Endothelial cell of umbilical vein (primary cell): Measurements from ENCODE around the gene UBE2C.

Source experiments
- EZH2 ChIP-seq: IDR thresholded peaks from 2 replicates; pipeline ENCODE4 v1.6.1; 2012; ENCODE audit warnings: borderline replicate concordance, low read depth, mild to moderate bottlenecking, moderate library complexity, low read length, inconsistent platforms; ENCODE audit not compliant: severe bottlenecking
- FOS ChIP-seq: IDR thresholded peaks from 2 replicates; pipeline ENCODE4 v1.6.1; 2011; ENCODE audit warnings: mild to moderate bottlenecking, low read length, moderate library complexity, borderline replicate concordance; ENCODE audit not compliant: insufficient read depth
- GATA2 ChIP-seq: IDR thresholded peaks from 2 replicates; pipeline ENCODE4 v1.7.0; 2011; ENCODE audit warnings: low read depth, mild to moderate bottlenecking, moderate library complexity, mixed read lengths, low read length; ENCODE audit not compliant: insufficient read length, insufficient read depth
- JUN ChIP-seq: IDR thresholded peaks from 2 replicates; pipeline ENCODE4 v1.6.1; 2011; ENCODE audit warnings: borderline replicate concordance, low read depth; ENCODE audit not compliant: insufficient read length, insufficient read depth
- MYC ChIP-seq: IDR thresholded peaks from one replicate; pipeline ENCODE4 v1.6.1; 2011; ENCODE audit warnings: mild to moderate bottlenecking, low read depth, low read length
- POLR2A ChIP-seq: IDR thresholded peaks from 2 replicates; pipeline ENCODE4 v1.6.1; 2012; ENCODE audit warnings: low read depth, mild to moderate bottlenecking, control low read depth, low read length
- POLR2AphosphoS5 ChIP-seq: IDR thresholded peaks from 2 replicates; pipeline ENCODE4 v1.6.1; 2012; ENCODE audit warnings: low read depth, mild to moderate bottlenecking, control low read depth, low read length, moderate library complexity; ENCODE audit not compliant: insufficient read depth
- TF ChIP-seq, protein P1 (sequence below), 2 donors: IDR thresholded peaks; 1 replicate in 1 of 2; 2 replicates in 1 of 2; pipeline ENCODE4 v1.5.1; 2011; ENCODE audit warnings: low read length in 2 of 2, mild to moderate bottlenecking in 2 of 2, moderate library complexity in 2 of 2, control low read depth in 1 of 2, inconsistent platforms in 1 of 2, low read depth in 1 of 2; ENCODE audit not compliant: insufficient read depth in 1 of 2; ENCODE audit errors: extremely low read depth in 1 of 2
- TF ChIP-seq, protein P2 (sequence below): IDR thresholded peaks from 2 replicates; pipeline ENCODE4 v1.6.1; 2011; ENCODE audit not compliant: insufficient read depth, insufficient read length

DNA sequence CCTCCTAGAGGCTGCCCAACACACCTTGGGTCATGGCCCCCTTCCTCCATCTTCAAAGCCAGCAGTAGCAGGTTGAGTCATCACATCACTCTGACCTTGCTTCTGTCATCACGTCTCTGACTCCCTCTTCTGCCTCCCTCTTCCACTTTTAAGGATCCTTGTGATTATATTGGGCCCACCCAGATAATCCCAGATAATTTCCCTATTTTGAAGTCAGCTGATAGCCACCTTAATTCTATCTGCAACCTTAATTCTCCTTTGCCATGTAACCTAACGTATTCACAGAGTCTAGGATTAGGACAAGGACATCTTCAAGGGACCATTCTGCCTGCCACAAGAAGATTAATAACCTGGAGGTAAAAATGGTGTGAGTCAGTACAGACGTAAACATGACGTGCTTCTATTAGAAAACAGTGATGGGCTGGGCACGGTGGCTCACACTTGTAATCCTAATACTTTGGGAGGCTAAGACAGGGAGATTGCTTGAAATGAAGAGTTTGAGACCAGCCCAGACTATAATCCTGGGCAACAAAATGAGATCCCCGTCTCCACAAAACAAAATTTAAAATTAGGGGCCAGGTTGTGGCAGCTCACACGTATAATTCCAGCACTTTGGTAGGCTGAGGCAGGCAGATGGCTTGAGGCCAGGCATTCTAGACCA is 48.2 kb downstream of the UBE2C start:
- TF ChIP-seq, protein P1, sequence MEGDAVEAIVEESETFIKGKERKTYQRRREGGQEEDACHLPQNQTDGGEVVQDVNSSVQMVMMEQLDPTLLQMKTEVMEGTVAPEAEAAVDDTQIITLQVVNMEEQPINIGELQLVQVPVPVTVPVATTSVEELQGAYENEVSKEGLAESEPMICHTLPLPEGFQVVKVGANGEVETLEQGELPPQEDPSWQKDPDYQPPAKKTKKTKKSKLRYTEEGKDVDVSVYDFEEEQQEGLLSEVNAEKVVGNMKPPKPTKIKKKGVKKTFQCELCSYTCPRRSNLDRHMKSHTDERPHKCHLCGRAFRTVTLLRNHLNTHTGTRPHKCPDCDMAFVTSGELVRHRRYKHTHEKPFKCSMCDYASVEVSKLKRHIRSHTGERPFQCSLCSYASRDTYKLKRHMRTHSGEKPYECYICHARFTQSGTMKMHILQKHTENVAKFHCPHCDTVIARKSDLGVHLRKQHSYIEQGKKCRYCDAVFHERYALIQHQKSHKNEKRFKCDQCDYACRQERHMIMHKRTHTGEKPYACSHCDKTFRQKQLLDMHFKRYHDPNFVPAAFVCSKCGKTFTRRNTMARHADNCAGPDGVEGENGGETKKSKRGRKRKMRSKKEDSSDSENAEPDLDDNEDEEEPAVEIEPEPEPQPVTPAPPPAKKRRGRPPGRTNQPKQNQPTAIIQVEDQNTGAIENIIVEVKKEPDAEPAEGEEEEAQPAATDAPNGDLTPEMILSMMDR (IDR thresholded peaks at IDR 0.05; ENCODE audit: extremely low read depth in 1 of 2, insufficient read depth in 1 of 2, low read depth in 1 of 2, low read length in 2 of 2), result no peak
- TF ChIP-seq POLR2A, result no peak
- TF ChIP-seq EZH2, result no peak
- no peak for TF ChIP-seq POLR2AphosphoS5
- TF ChIP-seq FOS, result no peak
- TF ChIP-seq, protein P2, sequence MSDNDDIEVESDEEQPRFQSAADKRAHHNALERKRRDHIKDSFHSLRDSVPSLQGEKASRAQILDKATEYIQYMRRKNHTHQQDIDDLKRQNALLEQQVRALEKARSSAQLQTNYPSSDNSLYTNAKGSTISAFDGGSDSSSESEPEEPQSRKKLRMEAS, result no peak
- no peak for TF ChIP-seq JUN
- TF ChIP-seq GATA2, result no peak
- TF ChIP-seq MYC, result no peak
